ENCODE measurements around the gene STARD3NL. TPM values are rescaled to one million over a fixed set of nuclear protein-coding genes. Genes with fewer than 3 reads are reported as not detected.
"Not testable (repeated sequence)": the region's sequence is repeated elsewhere in the genome, so short reads cannot be mapped to it uniquely, and the experiment has no call there.

Gene STARD3NL
- polyA plus RNA-seq, 6 donors from 2014 or later = 48.1 to 80.2 (median 55.0) TPM

- H3K4me1 Mint-ChIP-seq; H3K27me3 Mint-ChIP-seq; ATAC-seq (ENCODE audit: low read depth in 2 of 2); H3K9me3 Mint-ChIP-seq; H3K36me3 Mint-ChIP-seq; DNase-seq; H3K4me3 Mint-ChIP-seq; H3K27ac Mint-ChIP-seq: not testable (repeated sequence)
These were observed 61.1 kb downstream of the STARD3NL start for GRCh38 chr7:38239129-38239528.

DNA sequence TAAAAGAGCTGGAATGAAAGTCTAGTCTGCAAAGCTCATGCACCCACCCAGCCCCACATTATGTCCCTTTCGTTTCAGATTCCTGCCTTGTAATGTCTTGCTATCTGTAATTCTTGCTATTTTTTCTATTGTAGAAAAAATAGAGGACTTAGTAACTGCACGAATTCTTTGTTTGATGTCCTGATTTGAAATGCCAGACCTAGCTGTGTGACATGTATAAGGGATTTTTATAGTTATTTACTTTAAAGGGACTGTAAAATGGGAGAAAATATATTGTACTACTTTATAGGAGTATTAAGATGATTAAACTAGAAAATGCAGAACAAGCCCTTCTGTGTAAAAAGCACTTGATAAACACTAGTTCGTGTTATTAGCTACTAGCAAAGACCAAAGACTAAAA, 63.0 kb downstream of the STARD3NL start:
- Mint-ChIP-seq H3K36me3 (no peaks in the 10 kb centered on the region), H3K4me1 (no peaks in the 10 kb centered on the region), H3K4me3 (no peak overlapping the region), H3K9me3 (no peaks in the 10 kb centered on the region), H3K27me3 (peaks cover 0 to 9% (median 0%) of the 10 kb centered on the region in 3 donors), H3K27ac (no peak overlapping the region)
- DNase-seq (no peak), ATAC-seq (ENCODE audit: low read depth in 2 of 2) (no peak)

DNA sequence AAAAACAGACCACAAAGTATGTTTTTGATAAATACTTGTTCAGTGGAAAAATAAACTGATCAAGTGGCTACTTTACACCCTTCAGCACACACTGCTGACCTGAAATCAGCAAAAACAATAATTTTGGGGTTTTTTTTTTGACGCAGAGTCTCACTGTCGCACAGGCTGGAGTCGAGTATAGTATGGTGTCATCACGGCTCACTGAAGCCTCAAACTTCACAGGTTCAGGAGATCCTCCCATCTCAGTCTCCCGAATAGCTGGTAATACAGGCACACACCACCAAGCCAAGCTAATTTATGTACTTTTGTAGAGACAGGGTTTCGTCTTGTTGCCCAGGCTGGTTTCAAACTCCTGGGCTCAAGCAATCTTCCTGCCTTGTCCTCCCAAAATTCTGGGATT, 64.8 kb downstream of the STARD3NL start:
- Mint-ChIP-seq H3K36me3 (no peaks in the 10 kb centered on the region), H3K4me3 (no peak overlapping the region), H3K4me1 (no peaks in the 10 kb centered on the region), H3K27ac (no peak overlapping the region), H3K9me3 (no peaks in the 10 kb centered on the region), H3K27me3 (peaks cover 0 to 9% (median 0%) of the 10 kb centered on the region in 3 donors)
- ATAC-seq (ENCODE audit: low read depth in 2 of 2) = no peak
- DNase-seq = no peak

- not testable (repeated sequence) for H3K4me3 Mint-ChIP-seq; H3K4me1 Mint-ChIP-seq; DNase-seq; H3K36me3 Mint-ChIP-seq; H3K27me3 Mint-ChIP-seq; H3K27ac Mint-ChIP-seq; H3K9me3 Mint-ChIP-seq; ATAC-seq (ENCODE audit: low read depth in 2 of 2)
These were observed 65.3 kb downstream of the STARD3NL start for GRCh38 chr7:38243345-38243744.

DNA sequence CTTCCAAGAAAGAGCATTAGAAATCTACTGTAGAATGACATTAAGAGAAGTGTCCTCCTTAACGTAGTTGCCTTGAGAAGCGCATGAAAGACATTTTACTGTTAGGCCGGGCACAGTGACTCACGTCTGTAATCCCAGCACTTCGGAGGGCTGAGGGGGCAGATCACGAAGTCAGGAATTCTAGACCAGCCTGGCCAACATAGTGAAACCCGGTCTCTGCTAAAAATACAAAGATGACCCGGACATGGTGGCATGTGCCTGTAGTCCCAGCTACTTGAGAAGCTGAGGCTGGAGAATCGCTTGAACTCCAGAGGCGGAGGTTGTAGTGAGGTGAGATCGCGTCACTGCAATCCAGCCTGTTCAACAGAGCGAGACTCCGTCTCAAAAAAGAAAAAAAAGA, 66.5 kb downstream of the STARD3NL start:
- Mint-ChIP-seq H3K4me3 (no peak overlapping the region), H3K9me3 (no peaks in the 10 kb centered on the region), H3K4me1 (no peaks in the 10 kb centered on the region), H3K27me3 (peaks cover 0 to 9% (median 0%) of the 10 kb centered on the region in 3 donors), H3K36me3 (no peaks in the 10 kb centered on the region), H3K27ac (no peak overlapping the region)
- DNase-seq = no peak
- ATAC-seq (ENCODE audit: low read depth in 2 of 2) = no peak

DNA sequence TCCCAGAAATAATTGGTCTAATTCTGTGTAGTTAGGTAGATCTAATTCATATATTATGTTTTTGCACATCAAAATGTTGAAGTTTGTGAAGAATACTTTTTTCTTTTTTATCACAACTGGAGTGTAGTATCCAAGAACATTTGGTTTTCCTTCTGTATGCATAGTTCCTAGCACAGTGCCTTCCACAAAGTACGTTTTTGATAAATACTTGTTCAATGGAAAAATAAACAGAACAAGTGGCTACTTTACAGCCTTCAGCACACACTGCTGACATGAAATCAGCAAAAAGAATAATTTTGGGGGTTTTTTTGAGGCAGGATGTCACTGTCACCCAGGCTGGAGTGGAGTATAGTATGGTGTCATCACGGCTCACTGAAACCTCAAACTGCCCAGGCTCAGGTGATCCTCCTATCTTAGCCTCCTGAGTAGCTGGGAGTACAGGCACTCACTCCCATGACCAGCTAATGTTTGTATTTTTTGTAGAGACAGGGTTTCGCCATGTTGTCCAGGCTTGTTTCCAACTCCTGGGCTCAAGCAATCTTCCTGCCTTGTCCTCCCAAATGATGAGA, 67.4 kb downstream of the STARD3NL start:
- H3K27me3 Mint-ChIP-seq = peaks cover 0 to 8% (median 0%) of the 10 kb centered on the region in 3 donors
- no peaks in the 10 kb centered on the region for H3K9me3 Mint-ChIP-seq
- no peak for ATAC-seq (ENCODE audit: low read depth in 2 of 2)
- no peak for DNase-seq
- H3K4me1 Mint-ChIP-seq = no peaks in the 10 kb centered on the region
- no peaks in the 10 kb centered on the region for H3K36me3 Mint-ChIP-seq
- H3K4me3 Mint-ChIP-seq = no peak overlapping the region
- no peak overlapping the region for H3K27ac Mint-ChIP-seq

GRCh38 chr7:38248069-38248567, 70.1 kb downstream of the STARD3NL start:
- Mint-ChIP-seq H3K36me3 (no peaks in the 10 kb centered on the region), H3K4me3 (no peak overlapping the region), H3K9me3 (no peaks in the 10 kb centered on the region), H3K27me3 (peaks cover 0 to 5% (median 0%) of the 10 kb centered on the region in 3 donors), H3K4me1 (no peaks in the 10 kb centered on the region), H3K27ac (no peak overlapping the region)
- ATAC-seq (ENCODE audit: low read depth in 2 of 2) (no peak), DNase-seq (no peak)

DNA sequence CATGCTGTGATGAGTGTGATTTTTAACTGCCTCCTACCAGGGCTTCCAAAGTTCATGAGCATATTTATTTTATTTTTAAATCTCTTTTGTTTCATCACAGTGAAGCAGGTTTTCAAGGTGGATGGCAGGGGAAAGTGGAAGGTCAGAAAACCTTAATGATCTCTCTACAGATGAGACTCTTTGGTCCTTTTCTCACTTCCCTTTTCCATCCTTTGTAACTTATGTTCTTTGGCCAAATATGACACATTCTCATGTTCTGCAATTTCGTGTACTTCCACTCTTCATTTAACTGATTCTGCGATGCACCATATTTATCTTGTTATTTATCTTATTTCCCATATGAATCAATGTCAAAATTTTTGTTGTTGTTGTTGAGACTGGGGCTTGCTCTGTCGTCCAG, 71.8 kb downstream of the STARD3NL start:
- not testable (repeated sequence) for H3K27me3 Mint-ChIP-seq, H3K9me3 Mint-ChIP-seq, H3K4me1 Mint-ChIP-seq, DNase-seq, H3K4me3 Mint-ChIP-seq, H3K36me3 Mint-ChIP-seq, H3K27ac Mint-ChIP-seq
- peak; percentile 40 to 67 for ATAC-seq (ENCODE audit: low read depth in 2 of 2)

DNA sequence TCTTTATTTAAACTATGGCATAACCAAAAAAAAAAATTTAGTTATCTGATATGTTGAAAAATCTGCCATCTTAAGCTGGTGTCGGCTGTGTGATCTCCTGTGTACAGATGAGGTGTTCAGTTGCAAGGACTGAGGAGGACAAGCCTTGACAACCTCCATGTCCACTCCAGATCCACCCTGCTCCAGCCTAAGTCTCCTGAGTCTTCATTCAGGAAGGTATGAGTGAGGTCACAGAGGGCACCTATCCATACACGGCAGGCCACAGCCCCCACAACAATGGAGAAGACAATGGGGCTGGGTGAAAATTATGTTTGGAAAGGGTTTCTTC, 79.3 kb downstream of the STARD3NL start:
- DNase-seq = no peak
- no peak overlapping the region for H3K4me3 Mint-ChIP-seq
- peaks cover 0 to 5% (median 4%) of the 10 kb centered on the region in 3 donors for H3K27me3 Mint-ChIP-seq
- ATAC-seq (ENCODE audit: low read depth in 2 of 2) = no peak
- H3K27ac Mint-ChIP-seq = no peak overlapping the region
- no peaks in the 10 kb centered on the region for H3K36me3 Mint-ChIP-seq
- H3K4me1 Mint-ChIP-seq = no peaks in the 10 kb centered on the region
- H3K9me3 Mint-ChIP-seq = no peaks in the 10 kb centered on the region

GRCh38 chr7:38259157-38259556, 81.1 kb downstream of the STARD3NL start:
- not testable (repeated sequence) for DNase-seq; H3K4me3 Mint-ChIP-seq; H3K27me3 Mint-ChIP-seq; H3K36me3 Mint-ChIP-seq; H3K9me3 Mint-ChIP-seq; H3K4me1 Mint-ChIP-seq; ATAC-seq (ENCODE audit: low read depth in 2 of 2); H3K27ac Mint-ChIP-seq

DNA sequence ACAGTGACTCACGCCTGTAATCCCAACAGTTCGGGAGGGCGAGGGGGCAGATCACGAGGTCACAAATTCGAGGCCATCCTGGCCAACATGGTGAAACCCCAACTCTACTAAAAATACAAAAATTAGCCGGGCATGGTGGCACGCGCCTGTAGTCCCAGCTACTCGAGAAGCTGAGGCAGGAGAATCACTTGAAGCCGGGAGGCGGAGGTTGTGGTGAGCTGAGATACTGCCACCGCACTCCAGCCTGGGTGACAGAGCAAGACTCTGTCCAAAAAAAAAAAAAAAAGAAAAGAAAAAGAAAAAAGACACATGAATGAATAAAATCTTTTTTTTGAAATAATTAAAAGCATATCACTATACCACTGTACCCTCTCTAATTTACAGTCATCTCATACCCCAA, 83.6 kb downstream of the STARD3NL start:
- H3K36me3 Mint-ChIP-seq; H3K4me3 Mint-ChIP-seq; H3K9me3 Mint-ChIP-seq; H3K27ac Mint-ChIP-seq; DNase-seq; H3K27me3 Mint-ChIP-seq; ATAC-seq (ENCODE audit: low read depth in 2 of 2); H3K4me1 Mint-ChIP-seq: not testable (repeated sequence)

DNA sequence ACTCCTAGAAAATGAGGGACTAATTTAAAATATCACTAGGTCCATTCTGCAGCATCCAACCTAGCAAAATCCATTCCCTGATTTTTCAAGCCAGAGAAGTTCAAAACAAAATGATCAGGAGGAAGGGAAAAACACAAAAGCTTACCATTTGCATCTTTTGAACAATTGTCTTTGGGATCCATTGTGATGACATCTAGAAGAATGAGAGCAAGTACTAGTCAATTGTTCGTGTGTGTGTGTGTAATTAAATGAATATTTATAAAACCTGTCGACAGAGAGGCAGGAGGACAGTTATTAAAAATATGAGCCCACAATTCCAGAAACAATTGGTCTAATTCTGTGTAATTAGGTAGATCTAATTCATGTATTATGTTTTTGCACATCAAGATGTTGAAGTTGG, 84.0 kb downstream of the STARD3NL start:
- H3K27ac Mint-ChIP-seq; DNase-seq; H3K36me3 Mint-ChIP-seq; ATAC-seq (ENCODE audit: low read depth in 2 of 2); H3K4me1 Mint-ChIP-seq; H3K4me3 Mint-ChIP-seq; H3K27me3 Mint-ChIP-seq; H3K9me3 Mint-ChIP-seq: not testable (repeated sequence)

- Mint-ChIP-seq H3K9me3 (no peaks in the 10 kb centered on the region), H3K27ac (no peak overlapping the region), H3K4me3 (no peak overlapping the region), H3K27me3 (peaks cover 0 to 5% (median 4%) of the 10 kb centered on the region in 3 donors), H3K36me3 (no peaks in the 10 kb centered on the region), H3K4me1 (no peaks in the 10 kb centered on the region)
- DNase-seq (no peak), ATAC-seq (ENCODE audit: low read depth in 2 of 2) (no peak)
These were observed 84.5 kb downstream of the STARD3NL start for GRCh38 chr7:38262545-38262944.

- not testable (repeated sequence) for H3K27ac Mint-ChIP-seq; ATAC-seq (ENCODE audit: low read depth in 2 of 2); DNase-seq; H3K4me3 Mint-ChIP-seq; H3K4me1 Mint-ChIP-seq; H3K9me3 Mint-ChIP-seq; H3K27me3 Mint-ChIP-seq; H3K36me3 Mint-ChIP-seq
These were observed 85.2 kb downstream of the STARD3NL start for GRCh38 chr7:38263274-38263673.

GRCh38 chr7:38264602-38265001, 86.6 kb downstream of the STARD3NL start:
- not testable (repeated sequence) for H3K9me3 Mint-ChIP-seq; H3K36me3 Mint-ChIP-seq; H3K27ac Mint-ChIP-seq; ATAC-seq (ENCODE audit: low read depth in 2 of 2); H3K27me3 Mint-ChIP-seq; DNase-seq; H3K4me1 Mint-ChIP-seq; H3K4me3 Mint-ChIP-seq
